Parathyroid adenoma (tissue), 2 donors: ENCODE results near the gene MAP3K10.

Experiments used
- H2AFZ ChIP-seq: fragments of 300-600 bp; sonication (generic); one replicate; pipeline ENCODE4 v1.7.0; 2017; ENCODE audit warnings: antibody characterized with exemption, mild to moderate bottlenecking
- H3K27ac ChIP-seq: fragments of 300-600 bp; sonication (generic); one replicate; pipeline ENCODE4 v1.7.0; 2017
- H3K27me3 ChIP-seq: fragments of 300-600 bp; sonication (generic); one replicate; pipeline ENCODE4 v1.7.0; 2017; ENCODE audit warnings: low read length; ENCODE audit not compliant: control insufficient read depth, insufficient read depth
- H3K36me3 ChIP-seq: fragments of 300-600 bp; sonication (generic); one replicate; pipeline ENCODE4 v1.7.0; 2017; ENCODE audit warnings: low read length; ENCODE audit not compliant: control insufficient read depth, insufficient read depth
- H3K4me1 ChIP-seq: fragments of 300-600 bp; sonication (generic); one replicate; pipeline ENCODE4 v1.7.0; 2017; ENCODE audit warnings: control low read depth
- H3K4me2 ChIP-seq: fragments of 300-600 bp; sonication (generic); one replicate; pipeline ENCODE4 v1.7.0; 2017; ENCODE audit warnings: low read length
- H3K4me3 ChIP-seq: fragments of 300-600 bp; sonication (generic); one replicate; pipeline ENCODE4 v1.7.0; 2017; ENCODE audit warnings: low read depth, low read length
- H3K79me2 ChIP-seq: fragments of 300-600 bp; sonication (generic); one replicate; pipeline ENCODE4 v1.7.0; 2017; ENCODE audit warnings: control low read depth
- H3K9ac ChIP-seq: fragments of 300-600 bp; sonication (generic); one replicate; pipeline ENCODE4 v1.7.0; 2017; ENCODE audit warnings: mild to moderate bottlenecking
- H3K9me3 ChIP-seq: fragments of 300-600 bp; sonication (generic); one replicate; pipeline ENCODE4 v1.7.0; 2017; ENCODE audit warnings: low read length; ENCODE audit not compliant: control insufficient read depth
- CTCF ChIP-seq: fragments of 300-600 bp; sonication (generic); IDR thresholded peaks from one replicate; pipeline ENCODE4 v1.7.0; 2017; ENCODE audit warnings: antibody characterized with exemption, mild to moderate bottlenecking
- donor health status: primary hyperparathyroidism.

The MAP3K10 gene

GRCh38 chr19:40191836-40192646 lies 815 bp downstream of the MAP3K10 start:
- Histone ChIP-seq H3K4me2 (peak overlapping the region; percentile 86), H3K79me2 (no peaks in the 10 kb centered on the region), H3K36me3 (no peaks in the 10 kb centered on the region), H3K9ac (peak overlapping the region; percentile 74), H2AFZ (peak overlapping the region; percentile 84), H3K27ac (no peak overlapping the region), H3K4me1 (peaks cover 7% of the 10 kb centered on the region), H3K4me3 (peak overlapping the region; percentile 53), H3K9me3 (no peaks in the 10 kb centered on the region), H3K27me3 (no peaks in the 10 kb centered on the region)
- TF ChIP-seq CTCF = no peak

GRCh38 chr19:40192758-40193586 lies 1.7 kb downstream of the MAP3K10 start:
- H3K79me2 ChIP-seq = no peaks in the 10 kb centered on the region
- no peak overlapping the region for H3K27ac ChIP-seq
- H3K27me3 ChIP-seq = no peaks in the 10 kb centered on the region
- no peak overlapping the region for H2AFZ ChIP-seq
- H3K4me1 ChIP-seq = peaks cover 7% of the 10 kb centered on the region
- H3K36me3 ChIP-seq = no peaks in the 10 kb centered on the region
- H3K4me3 ChIP-seq = no peak overlapping the region
- no peaks in the 10 kb centered on the region for H3K9me3 ChIP-seq
- no peak for TF ChIP-seq CTCF
- no peak overlapping the region for H3K9ac ChIP-seq
- peak overlapping the region; percentile 86 for H3K4me2 ChIP-seq

GRCh38 chr19:40193587-40193849 lies 2.3 kb downstream of the MAP3K10 start:
- H3K4me1 ChIP-seq = peaks cover 7% of the 10 kb centered on the region
- H3K9ac ChIP-seq = no peak overlapping the region
- H3K4me3 ChIP-seq = no peak overlapping the region
- H2AFZ ChIP-seq = no peak overlapping the region
- no peak overlapping the region for H3K4me2 ChIP-seq
- no peaks in the 10 kb centered on the region for H3K9me3 ChIP-seq
- no peaks in the 10 kb centered on the region for H3K27me3 ChIP-seq
- TF ChIP-seq CTCF = no peak
- no peak overlapping the region for H3K27ac ChIP-seq
- no peaks in the 10 kb centered on the region for H3K36me3 ChIP-seq
- H3K79me2 ChIP-seq = no peaks in the 10 kb centered on the region

GRCh38 chr19:40198272-40198990 lies 7.2 kb downstream of the MAP3K10 start:
- Histone ChIP-seq H3K4me2 (no peak overlapping the region), H3K4me3 (no peak overlapping the region), H3K79me2 (no peaks in the 10 kb centered on the region), H3K27ac (no peak overlapping the region), H3K36me3 (no peaks in the 10 kb centered on the region), H3K27me3 (no peaks in the 10 kb centered on the region), H3K9me3 (no peaks in the 10 kb centered on the region), H3K9ac (no peak overlapping the region), H3K4me1 (no peaks in the 10 kb centered on the region), H2AFZ (no peak overlapping the region)
- no peak for TF ChIP-seq CTCF
